IgD-negative memory B cell (primary cell): Measurements from ENCODE around the gene USP12. TPM values are rescaled to one million over a fixed set of nuclear protein-coding genes. Genes with fewer than 3 reads are reported as not detected.
A peak's percentile ranks its signal among the peaks of the same experiment; 100 is the strongest.
"Not testable (repeated sequence)": the region's sequence is repeated elsewhere in the genome, so short reads cannot be mapped to it uniquely, and the experiment has no call there.

Source experiments
- H3K27ac Mint-ChIP-seq, 3 donors: one replicate each; pipeline ENCODE4 v1.8.0; 2020 to 2022; ENCODE audit warnings: mild to moderate bottlenecking in 3 of 3, mixed read lengths in 3 of 3, moderate library complexity in 1 of 3
- H3K27me3 Mint-ChIP-seq: one replicate; pipeline ENCODE4 v1.8.0; 2021; ENCODE audit warnings: mixed read lengths
- H3K36me3 Mint-ChIP-seq: one replicate; pipeline ENCODE4 v1.8.0; 2020; ENCODE audit warnings: mild to moderate bottlenecking, mixed read lengths
- H3K4me1 Mint-ChIP-seq, 3 donors: one replicate each; pipeline ENCODE4 v1.8.0; 2020 to 2022; ENCODE audit warnings: mixed read lengths in 3 of 3, mild to moderate bottlenecking in 1 of 3
- H3K4me3 Mint-ChIP-seq, 4 donors: one replicate each; pipeline ENCODE4 v1.8.0; 2020 to 2022; ENCODE audit warnings: mild to moderate bottlenecking in 4 of 4, mixed read lengths in 4 of 4, moderate library complexity in 3 of 4
- H3K9me3 Mint-ChIP-seq, 3 donors: one replicate each; pipeline ENCODE4 v1.8.0; 2020 to 2021; ENCODE audit warnings: mixed read lengths in 3 of 3, mild to moderate bottlenecking in 1 of 3
- polyA plus RNA-seq: library from polyadenylated mRNA; unstranded; fragments of 300-500 nt; fragmentation: Illumina TruSeq; gene quantifications from one replicate; pipeline ENCODE4 v1.2.3, GENCODE V29; 2021

The USP12 gene
- polyA plus RNA-seq, 1 donor from 2014 or later: 18.8 TPM

DNA sequence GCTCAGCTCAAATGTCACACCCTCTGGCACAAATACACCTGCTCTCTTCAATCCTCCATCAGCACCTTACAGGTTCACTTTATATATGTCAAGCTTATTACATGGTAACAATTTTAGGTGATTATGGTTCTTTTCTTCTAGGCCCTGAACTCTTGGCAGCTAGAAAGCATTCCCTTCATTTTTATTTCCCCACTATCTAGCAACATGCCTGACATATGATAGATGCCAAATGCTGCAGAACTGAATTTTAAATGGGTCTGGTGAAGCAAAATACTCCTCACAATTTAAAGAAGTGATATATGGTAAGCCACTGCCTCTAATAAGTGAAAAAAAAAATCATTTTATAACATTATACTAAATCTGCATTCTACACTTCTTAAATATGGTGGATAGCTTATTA is 95.2 kb downstream of the USP12 start:
- Mint-ChIP-seq H3K27ac (peak overlapping the region in 1 of 3 donors; percentile 24), H3K36me3 (peaks cover 3% of the 10 kb centered on the region), H3K4me3 (no peak overlapping the region), H3K4me1 (peaks cover 4% of the 10 kb centered on the region in 3 donors), H3K9me3 (no peaks in the 10 kb centered on the region), H3K27me3 (no peaks in the 10 kb centered on the region)

DNA sequence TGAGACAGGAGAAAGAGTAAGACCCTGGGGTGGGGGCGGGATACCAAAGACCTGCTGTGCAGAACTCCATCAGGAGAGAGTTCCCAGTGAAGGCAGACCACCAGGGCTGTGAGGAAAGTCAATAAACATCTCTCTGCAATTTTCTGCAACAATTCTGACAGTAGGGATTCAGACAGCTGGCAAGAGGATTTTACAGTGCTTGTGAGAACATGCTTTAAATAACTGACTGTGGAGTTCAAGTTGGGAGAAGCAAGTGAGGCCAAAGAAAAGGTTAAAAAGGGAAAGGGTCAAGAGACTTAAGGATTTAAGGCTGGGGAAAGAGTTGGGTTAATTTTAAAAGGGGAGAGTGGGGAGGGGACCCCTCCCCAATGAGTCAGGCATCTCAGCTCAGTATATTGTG is 98.4 kb downstream of the USP12 start:
- peaks cover 8% of the 10 kb centered on the region for H3K36me3 Mint-ChIP-seq
- H3K9me3 Mint-ChIP-seq: no peaks in the 10 kb centered on the region
- no peaks in the 10 kb centered on the region for H3K27me3 Mint-ChIP-seq
- no peak overlapping the region for H3K4me3 Mint-ChIP-seq
- no peak overlapping the region for H3K27ac Mint-ChIP-seq
- peaks cover 0 to 2% (median 0%) of the 10 kb centered on the region in 3 donors for H3K4me1 Mint-ChIP-seq

- not testable (repeated sequence) for H3K9me3 Mint-ChIP-seq, H3K4me1 Mint-ChIP-seq, H3K27me3 Mint-ChIP-seq, H3K4me3 Mint-ChIP-seq, H3K27ac Mint-ChIP-seq
- H3K36me3 Mint-ChIP-seq: peaks cover 12% of the 10 kb centered on the region
Observed at GRCh38 chr13:27066123-27066522, 105.5 kb downstream of the USP12 start.

DNA sequence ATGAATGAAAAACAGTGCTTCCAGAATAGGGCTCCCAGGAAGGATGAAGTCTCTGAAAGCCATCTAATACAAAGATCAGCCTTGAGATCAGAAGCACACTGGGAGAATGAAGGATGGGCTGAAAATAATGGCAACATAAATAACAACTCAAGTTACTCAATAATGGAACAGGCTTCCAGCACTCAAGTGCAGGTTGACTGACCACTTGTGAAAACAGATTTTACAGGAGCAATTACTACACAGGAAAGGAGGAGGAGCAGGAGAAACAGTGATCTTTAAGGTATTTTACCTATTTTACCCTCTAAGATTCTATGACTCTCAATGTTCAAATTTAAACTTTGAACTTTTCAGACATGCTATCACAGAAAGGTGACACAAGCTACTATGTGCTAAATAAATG is 106.0 kb downstream of the USP12 start:
- H3K4me3 Mint-ChIP-seq: no peak overlapping the region

GRCh38 chr13:27064252-27064995 is 107.2 kb downstream of the USP12 start:
- Mint-ChIP-seq H3K27ac (no peak overlapping the region), H3K4me1 (no peaks in the 10 kb centered on the region), H3K27me3 (no peaks in the 10 kb centered on the region)

More for the DNA sequence above, 106.0 kb downstream of the USP12 start:
- Mint-ChIP-seq H3K4me1 (no peaks in the 10 kb centered on the region), H3K27ac (peak overlapping the region in 1 of 3 donors; percentile 84), H3K36me3 (peaks cover 12% of the 10 kb centered on the region), H3K9me3 (peaks cover 0 to 4% (median 2%) of the 10 kb centered on the region in 3 donors), H3K27me3 (no peaks in the 10 kb centered on the region)

DNA sequence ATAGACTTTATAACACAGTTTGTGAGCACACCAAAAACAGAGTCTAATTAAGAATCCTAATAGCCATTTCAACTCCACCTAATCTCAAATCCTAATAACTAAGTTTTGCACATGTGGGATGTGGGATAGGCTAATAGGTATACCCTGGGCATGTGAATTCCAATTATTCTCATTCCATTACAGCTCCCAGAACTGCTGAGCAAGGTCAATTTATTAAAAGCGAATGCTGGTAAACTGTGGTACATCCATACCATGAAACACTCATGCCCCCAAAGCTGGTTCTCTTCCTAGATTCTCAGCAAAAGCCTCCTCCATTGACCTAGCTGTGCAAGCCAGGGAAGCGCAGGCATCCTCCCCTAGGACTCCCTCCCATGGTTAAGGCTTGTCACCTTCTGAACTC is 113.8 kb downstream of the USP12 start:
- H3K36me3 Mint-ChIP-seq: peaks cover 4% of the 10 kb centered on the region
- no peak overlapping the region for H3K27ac Mint-ChIP-seq

More at GRCh38 chr13:27064252-27064995, 107.2 kb downstream of the USP12 start:
- Mint-ChIP-seq H3K9me3 (peaks cover 0 to 4% (median 2%) of the 10 kb centered on the region in 3 donors), H3K36me3 (peaks cover 7% of the 10 kb centered on the region), H3K4me3 (no peak overlapping the region)

GRCh38 chr13:27055526-27055925 is 116.1 kb downstream of the USP12 start:
- Mint-ChIP-seq H3K27ac (peak overlapping the region in 1 of 3 donors; percentile 36), H3K4me3 (no peak overlapping the region), H3K36me3 (peaks cover 2% of the 10 kb centered on the region), H3K27me3 (no peaks in the 10 kb centered on the region), H3K4me1 (peaks cover 0 to 4% (median 2%) of the 10 kb centered on the region in 3 donors), H3K9me3 (no peaks in the 10 kb centered on the region)

More for the DNA sequence above, 113.8 kb downstream of the USP12 start:
- H3K9me3 Mint-ChIP-seq: no peaks in the 10 kb centered on the region
- H3K27me3 Mint-ChIP-seq: no peaks in the 10 kb centered on the region
- H3K4me3 Mint-ChIP-seq: no peak overlapping the region
- H3K4me1 Mint-ChIP-seq: peaks cover 0 to 4% (median 2%) of the 10 kb centered on the region in 3 donors

- Mint-ChIP-seq H3K27me3 (no peaks in the 10 kb centered on the region), H3K27ac (no peak overlapping the region), H3K4me3 (no peak overlapping the region), H3K4me1 (peaks cover 0 to 4% (median 2%) of the 10 kb centered on the region in 3 donors), H3K36me3 (peaks cover 2% of the 10 kb centered on the region), H3K9me3 (no peaks in the 10 kb centered on the region)
Observed at GRCh38 chr13:27054760-27055159, 116.9 kb downstream of the USP12 start.

DNA sequence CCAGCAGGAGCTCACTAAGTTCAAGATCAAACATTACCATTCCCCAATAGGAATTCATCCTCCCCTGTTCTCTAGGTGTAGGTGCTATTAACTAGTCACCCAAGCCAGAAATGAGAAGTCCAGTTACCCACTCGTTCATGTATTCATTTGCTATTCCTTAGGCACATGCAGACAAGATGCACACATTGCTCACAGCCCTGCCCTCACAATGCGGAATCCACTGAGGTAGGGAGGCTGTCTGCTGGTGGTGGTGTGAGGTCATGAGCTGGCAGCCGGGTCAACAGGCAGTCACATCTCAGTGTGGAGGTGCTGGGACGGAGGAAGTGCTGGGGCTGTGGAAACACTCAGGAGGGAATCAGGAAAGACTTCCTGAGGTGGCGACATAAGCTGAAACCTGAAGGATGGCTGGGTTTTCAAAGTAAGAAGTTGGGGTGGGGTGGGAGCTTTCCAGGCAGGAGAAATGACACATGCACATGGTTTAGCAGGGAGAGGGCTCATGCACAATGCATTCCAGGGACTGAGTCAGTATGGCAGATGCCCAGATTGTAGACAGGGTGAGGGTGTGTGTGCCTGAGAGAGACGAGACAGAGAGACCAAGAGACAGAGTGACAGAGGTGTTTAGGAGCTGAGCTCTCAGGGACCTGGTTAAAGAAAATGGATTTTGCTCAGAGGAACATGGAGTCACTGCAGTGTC is 117.6 kb downstream of the USP12 start:
- H3K4me3 Mint-ChIP-seq: no peak overlapping the region
- peaks cover 2% of the 10 kb centered on the region for H3K36me3 Mint-ChIP-seq
- H3K27me3 Mint-ChIP-seq: no peaks in the 10 kb centered on the region
- H3K9me3 Mint-ChIP-seq: peaks cover 0 to under 1% (median 0%) of the 10 kb centered on the region in 3 donors
- peaks cover 0 to 4% (median 2%) of the 10 kb centered on the region in 3 donors for H3K4me1 Mint-ChIP-seq
- H3K27ac Mint-ChIP-seq: peak overlapping the region in 1 of 3 donors; percentile 83

DNA sequence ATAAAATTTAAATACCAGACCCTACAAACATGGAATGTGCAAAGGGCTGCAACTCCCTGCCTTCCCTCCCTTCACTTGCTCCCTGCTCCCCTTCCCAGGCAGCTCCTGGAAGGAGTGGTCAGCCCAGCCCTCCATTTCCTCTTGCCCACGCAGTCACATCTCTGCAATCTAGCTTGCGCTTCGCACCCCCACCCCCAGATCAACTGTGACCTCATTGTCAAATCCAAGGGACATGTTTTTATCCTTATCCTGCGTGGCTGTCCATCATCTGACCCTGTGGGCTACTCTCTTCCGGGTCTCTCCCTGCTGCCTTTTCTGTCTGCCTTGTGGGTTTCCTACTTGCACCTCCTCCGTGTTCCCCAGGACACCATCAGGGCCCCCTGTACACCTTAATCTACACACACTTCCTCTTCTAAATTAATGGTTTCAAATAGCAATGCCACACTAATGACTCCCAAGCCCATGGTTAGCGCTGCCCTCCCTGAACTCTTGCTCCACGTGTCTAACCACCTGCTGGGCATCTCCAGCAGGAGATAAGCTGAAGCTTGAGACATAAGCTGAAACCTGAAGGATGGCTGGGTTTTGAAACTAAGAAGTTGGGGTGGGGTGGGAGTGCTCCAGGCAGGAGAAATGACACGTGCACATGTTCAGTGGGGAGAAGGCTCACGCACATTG is 118.3 kb downstream of the USP12 start:
- H3K4me3 Mint-ChIP-seq: no peak overlapping the region

GRCh38 chr13:27052551-27053208 is 118.9 kb downstream of the USP12 start:
- Mint-ChIP-seq H3K36me3 (no peaks in the 10 kb centered on the region), H3K27me3 (no peaks in the 10 kb centered on the region), H3K4me3 (no peak overlapping the region), H3K27ac (no peak overlapping the region), H3K4me1 (peaks cover 0 to 4% (median 0%) of the 10 kb centered on the region in 3 donors), H3K9me3 (peaks cover 0 to 2% (median 0%) of the 10 kb centered on the region in 3 donors)

More for the DNA sequence above, 118.3 kb downstream of the USP12 start:
- Mint-ChIP-seq H3K27ac (no peak overlapping the region), H3K9me3 (peaks cover 0 to 2% (median 0%) of the 10 kb centered on the region in 3 donors), H3K36me3 (no peaks in the 10 kb centered on the region), H3K27me3 (no peaks in the 10 kb centered on the region), H3K4me1 (peaks cover 0 to 4% (median 2%) of the 10 kb centered on the region in 3 donors)

GRCh38 chr13:27047081-27047480 is 124.5 kb downstream of the USP12 start:
- no peaks in the 10 kb centered on the region for H3K27me3 Mint-ChIP-seq
- peak overlapping the region in 2 of 4 donors; percentile 21 to 67 for H3K4me3 Mint-ChIP-seq
- H3K27ac Mint-ChIP-seq: peak overlapping the region in 1 of 3 donors; percentile 79
- H3K36me3 Mint-ChIP-seq: peaks cover 2% of the 10 kb centered on the region
- H3K4me1 Mint-ChIP-seq: peaks cover 24 to 29% (median 26%) of the 10 kb centered on the region in 3 donors
- peaks cover 0 to 2% (median 0%) of the 10 kb centered on the region in 3 donors for H3K9me3 Mint-ChIP-seq

- peak overlapping the region; percentile 89 to 92 (median 92) for H3K27ac Mint-ChIP-seq
- H3K4me1 Mint-ChIP-seq: peaks cover 24 to 29% (median 26%) of the 10 kb centered on the region in 3 donors
- no peaks in the 10 kb centered on the region for H3K27me3 Mint-ChIP-seq
- H3K9me3 Mint-ChIP-seq: peaks cover 0 to 3% (median 0%) of the 10 kb centered on the region in 3 donors
- H3K4me3 Mint-ChIP-seq: peak overlapping the region; percentile 76 to 91 (median 83)
- H3K36me3 Mint-ChIP-seq: peaks cover 4% of the 10 kb centered on the region
Observed at GRCh38 chr13:27044837-27045570, 126.6 kb downstream of the USP12 start.

GRCh38 chr13:27043013-27043412 is 128.6 kb downstream of the USP12 start:
- Mint-ChIP-seq H3K27ac (no peak overlapping the region), H3K4me1 (peaks cover 24 to 29% (median 26%) of the 10 kb centered on the region in 3 donors), H3K27me3 (no peaks in the 10 kb centered on the region), H3K9me3 (peaks cover 0 to 1% (median 0%) of the 10 kb centered on the region in 3 donors), H3K4me3 (peak overlapping the region in 1 of 4 donors; percentile 20), H3K36me3 (peaks cover 6% of the 10 kb centered on the region)
